ENCODE data around the gene ESRRA.
A peak's percentile ranks its signal among the peaks of the same experiment; 100 is the strongest.

Gene ESRRA

GRCh38 chr11:64343767-64344559, 38.6 kb downstream of the ESRRA start:
- TF ChIP-seq, protein P1, sequence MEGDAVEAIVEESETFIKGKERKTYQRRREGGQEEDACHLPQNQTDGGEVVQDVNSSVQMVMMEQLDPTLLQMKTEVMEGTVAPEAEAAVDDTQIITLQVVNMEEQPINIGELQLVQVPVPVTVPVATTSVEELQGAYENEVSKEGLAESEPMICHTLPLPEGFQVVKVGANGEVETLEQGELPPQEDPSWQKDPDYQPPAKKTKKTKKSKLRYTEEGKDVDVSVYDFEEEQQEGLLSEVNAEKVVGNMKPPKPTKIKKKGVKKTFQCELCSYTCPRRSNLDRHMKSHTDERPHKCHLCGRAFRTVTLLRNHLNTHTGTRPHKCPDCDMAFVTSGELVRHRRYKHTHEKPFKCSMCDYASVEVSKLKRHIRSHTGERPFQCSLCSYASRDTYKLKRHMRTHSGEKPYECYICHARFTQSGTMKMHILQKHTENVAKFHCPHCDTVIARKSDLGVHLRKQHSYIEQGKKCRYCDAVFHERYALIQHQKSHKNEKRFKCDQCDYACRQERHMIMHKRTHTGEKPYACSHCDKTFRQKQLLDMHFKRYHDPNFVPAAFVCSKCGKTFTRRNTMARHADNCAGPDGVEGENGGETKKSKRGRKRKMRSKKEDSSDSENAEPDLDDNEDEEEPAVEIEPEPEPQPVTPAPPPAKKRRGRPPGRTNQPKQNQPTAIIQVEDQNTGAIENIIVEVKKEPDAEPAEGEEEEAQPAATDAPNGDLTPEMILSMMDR (IDR thresholded peaks at IDR 0.05; ENCODE audit: borderline replicate concordance, control extremely low read depth, extremely low read depth, insufficient read depth, missing control alignments): peak; percentile 4
- in situ Hi-C loops (cut with MboI; ENCODE audit: low sequenced_read_pairs, unreplicated experiment): no loop called here
- no peak for DNase-seq (ENCODE audit: low spot score)

DNA sequence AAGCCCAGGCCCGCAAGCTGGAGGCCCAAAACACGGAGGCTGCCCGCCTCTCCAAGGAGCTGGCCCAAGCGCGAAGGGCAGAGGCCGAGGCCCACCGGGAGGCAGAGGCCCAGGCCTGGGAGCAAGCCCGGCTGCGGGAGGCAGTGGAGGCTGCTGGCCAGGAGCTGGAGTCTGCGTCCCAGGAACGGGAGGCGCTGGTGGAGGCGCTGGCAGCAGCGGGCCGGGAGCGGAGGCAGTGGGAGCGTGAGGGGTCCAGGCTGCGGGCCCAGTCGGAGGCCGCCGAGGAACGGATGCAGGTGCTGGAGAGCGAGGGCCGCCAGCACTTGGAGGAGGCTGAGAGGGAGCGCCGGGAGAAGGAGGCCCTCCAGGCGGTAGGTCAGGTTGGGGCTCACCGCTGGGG, 39.5 kb downstream of the ESRRA start:
- DNase-seq (ENCODE audit: low spot score): no peak
- TF ChIP-seq, protein P1 (IDR thresholded peaks at IDR 0.05; ENCODE audit: borderline replicate concordance, control extremely low read depth, extremely low read depth, insufficient read depth, missing control alignments): no peak
- in situ Hi-C loops (cut with MboI; ENCODE audit: low sequenced_read_pairs, unreplicated experiment): no loop called here

DNA sequence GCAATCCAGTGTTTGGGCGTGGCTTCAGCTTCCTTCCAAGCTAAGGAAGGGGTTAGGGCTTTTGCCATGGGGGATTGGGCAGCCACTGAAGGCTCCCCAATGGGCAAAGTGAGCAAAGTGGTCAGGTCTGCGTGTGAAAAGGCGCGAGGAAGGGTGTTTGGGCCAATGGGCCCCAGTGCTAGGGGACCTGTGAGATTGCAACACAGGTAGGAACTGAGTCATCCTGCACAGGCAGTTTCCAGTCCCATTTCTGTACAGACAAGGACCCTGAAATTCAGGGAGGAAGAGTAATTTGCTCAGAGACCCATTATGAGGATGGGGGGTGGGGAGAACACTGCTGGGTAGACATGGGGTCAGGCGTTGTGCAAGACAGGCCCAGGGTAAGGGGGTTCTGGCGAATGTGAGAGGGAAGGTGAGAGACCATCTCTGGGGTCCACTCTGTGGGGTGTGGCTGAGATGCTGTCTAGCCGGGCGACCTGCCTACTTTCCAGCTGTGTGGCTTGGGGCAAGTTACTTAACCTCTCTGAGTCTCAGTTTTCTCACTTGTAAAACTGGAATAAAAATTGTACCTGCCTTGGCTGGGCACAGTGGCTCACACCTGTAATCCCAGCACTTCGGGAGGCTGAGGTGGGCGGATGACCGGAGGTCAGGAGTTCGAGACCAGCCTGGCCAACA, 42.0 kb downstream of the ESRRA start:
- TF ChIP-seq, protein P1 (IDR thresholded peaks at IDR 0.05; ENCODE audit: borderline replicate concordance, control extremely low read depth, extremely low read depth, insufficient read depth, missing control alignments): no peak
- DNase-seq (ENCODE audit: low spot score): no peak
- in situ Hi-C loops (cut with MboI; ENCODE audit: low sequenced_read_pairs, unreplicated experiment): no loop called here

DNA sequence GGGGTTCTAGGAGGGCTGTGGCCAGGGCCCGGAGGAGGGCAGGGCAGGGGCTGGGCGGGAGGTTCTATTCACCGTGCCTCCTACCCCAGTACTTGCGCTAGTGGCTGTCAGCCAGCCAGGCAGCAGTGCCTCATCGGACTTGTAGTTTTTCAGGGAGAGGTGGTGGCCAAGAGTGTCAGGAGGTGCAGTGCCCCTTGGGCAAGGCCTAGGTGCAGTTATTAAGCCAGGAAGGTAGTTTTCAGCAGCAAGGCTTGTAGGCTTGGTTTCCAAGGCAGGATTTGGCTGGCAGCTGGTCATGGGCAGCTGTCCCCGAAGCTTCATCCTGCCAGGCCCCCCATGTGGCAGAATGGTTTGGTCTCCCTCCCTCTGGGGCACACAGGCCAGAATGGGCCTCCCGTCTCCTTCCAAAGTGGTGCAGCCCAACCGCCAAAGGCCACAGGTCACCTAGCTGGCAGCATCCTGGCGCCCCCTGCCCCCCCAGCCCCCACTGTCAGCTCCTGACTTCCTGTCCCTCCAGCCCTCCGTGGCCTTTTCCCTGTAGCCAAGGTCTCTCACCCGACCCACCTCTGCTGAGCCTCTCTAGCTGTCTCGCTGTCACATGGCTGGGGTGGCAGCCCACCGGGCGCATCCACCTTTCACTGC, 43.2 kb downstream of the ESRRA start:
- in situ Hi-C loops (cut with MboI; ENCODE audit: low sequenced_read_pairs, unreplicated experiment): no loop called here
- no peak for DNase-seq (ENCODE audit: low spot score)
- TF ChIP-seq, protein P1 (IDR thresholded peaks at IDR 0.05; ENCODE audit: borderline replicate concordance, control extremely low read depth, extremely low read depth, insufficient read depth, missing control alignments): no peak

DNA sequence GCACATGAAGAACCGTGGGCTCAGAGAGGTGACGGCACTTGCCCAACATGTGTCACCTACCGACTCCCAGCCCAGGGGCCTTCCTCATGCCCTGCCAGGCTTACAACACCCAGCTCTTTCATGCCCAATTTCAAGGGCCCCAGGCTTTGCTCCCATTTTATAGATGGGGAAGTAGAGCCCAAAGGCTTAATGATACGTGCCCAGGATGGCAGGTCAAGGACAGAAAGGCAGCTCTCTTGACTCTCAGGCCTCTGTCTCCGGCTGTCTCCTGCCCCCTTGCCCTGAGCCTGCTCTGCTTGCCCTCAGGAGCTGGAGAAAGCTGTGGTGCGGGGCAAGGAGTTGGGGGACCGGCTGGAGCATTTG, 43.7 kb downstream of the ESRRA start:
- TF ChIP-seq, protein P1 (IDR thresholded peaks at IDR 0.05; ENCODE audit: borderline replicate concordance, control extremely low read depth, extremely low read depth, insufficient read depth, missing control alignments): no peak
- in situ Hi-C loops (cut with MboI; ENCODE audit: low sequenced_read_pairs, unreplicated experiment): no loop called here
- no peak for DNase-seq (ENCODE audit: low spot score)

DNA sequence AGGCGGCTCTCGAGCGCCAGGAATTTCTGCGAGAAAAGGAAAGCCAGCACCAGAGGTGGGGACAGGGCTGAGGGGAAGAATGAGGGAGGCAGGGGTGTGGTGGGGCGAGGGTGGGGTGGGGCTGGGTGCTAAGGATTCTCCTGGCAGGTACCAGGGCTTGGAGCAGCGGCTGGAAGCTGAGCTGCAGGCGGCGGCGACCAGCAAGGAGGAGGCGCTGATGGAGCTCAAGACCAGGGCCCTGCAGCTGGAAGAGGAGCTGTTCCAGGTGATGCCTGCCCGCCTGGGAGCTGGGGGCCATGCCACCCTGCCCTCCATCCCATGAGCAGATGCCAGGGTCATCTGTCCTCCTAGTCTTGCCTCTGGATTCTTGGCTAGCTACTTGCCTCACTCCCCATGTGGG, 44.1 kb downstream of the ESRRA start:
- TF ChIP-seq, protein P1 (IDR thresholded peaks at IDR 0.05; ENCODE audit: borderline replicate concordance, control extremely low read depth, extremely low read depth, insufficient read depth, missing control alignments): no peak
- in situ Hi-C loops (cut with MboI; ENCODE audit: low sequenced_read_pairs, unreplicated experiment): no loop called here

More for the DNA sequence above, 44.1 kb downstream of the ESRRA start:
- no peak for DNase-seq (ENCODE audit: low spot score)
